KMS-11 (cell line): ENCODE results near the gene VARS2.
"Not testable (repeated sequence)": the region's sequence is repeated elsewhere in the genome, so short reads cannot be mapped to it uniquely, and the experiment has no call there.

Experiments
- H2AFZ ChIP-seq: fragments of 200-600 bp; sonication (generic); 2 replicates; pipeline ENCODE4 v1.6.1; 2016; ENCODE audit warnings: antibody characterized with exemption, mixed run types, low read depth
- H3K27ac ChIP-seq: fragments of 200-600 bp; sonication (generic); 2 replicates; pipeline ENCODE4 v1.6.1; 2016; ENCODE audit warnings: mild to moderate bottlenecking, mixed run types
- H3K27me3 ChIP-seq: fragments of 200-600 bp; sonication (generic); 2 replicates; pipeline ENCODE4 v1.6.1; 2017; ENCODE audit warnings: mild to moderate bottlenecking, low read depth, mixed run types, moderate library complexity; ENCODE audit not compliant: insufficient read depth
- H3K36me3 ChIP-seq: fragments of 200-600 bp; sonication (generic); 2 replicates; pipeline ENCODE4 v1.6.1; 2017; ENCODE audit warnings: mild to moderate bottlenecking, mixed run types; ENCODE audit not compliant: insufficient read depth
- H3K4me1 ChIP-seq: fragments of 200-600 bp; sonication (generic); 2 replicates; pipeline ENCODE4 v1.6.1; 2016; ENCODE audit warnings: mild to moderate bottlenecking, low read depth, mixed run types; ENCODE audit not compliant: poor library complexity, severe bottlenecking
- H3K4me2 ChIP-seq: fragments of 200-600 bp; sonication (generic); 2 replicates; pipeline ENCODE4 v1.7.0; 2016; ENCODE audit warnings: mild to moderate bottlenecking, mixed run types
- H3K4me3 ChIP-seq: fragments of 200-600 bp; sonication (generic); IDR thresholded peaks from 2 replicates; pipeline ENCODE4 v1.6.1; 2017; ENCODE audit warnings: low read depth, low read length, mixed read lengths; ENCODE audit not compliant: insufficient read depth
- H3K79me2 ChIP-seq: fragments of 200-600 bp; sonication (generic); 2 replicates; pipeline ENCODE4 v1.6.1; 2016; ENCODE audit warnings: low read depth, mixed run types; ENCODE audit not compliant: insufficient read depth
- H3K9ac ChIP-seq: fragments of 200-600 bp; sonication (generic); 2 replicates; pipeline ENCODE4 v1.6.1; 2016; ENCODE audit warnings: mild to moderate bottlenecking, mixed run types
- H4K20me1 ChIP-seq: fragments of 200-600 bp; sonication (generic); 2 replicates; pipeline ENCODE4 v1.6.1; 2016; ENCODE audit warnings: mild to moderate bottlenecking, mixed run types; ENCODE audit not compliant: insufficient read depth
- TF ChIP-seq, protein P1 (sequence below): fragments of 200-600 bp; sonication (generic); conservative IDR thresholded peaks from 2 replicates; pipeline ENCODE4 v1.6.1; 2017; ENCODE audit warnings: low read depth, mild to moderate bottlenecking, antibody characterized with exemption, low read length, moderate library complexity, mixed read lengths

VARS2 gene

GRCh38 chr6:30926644-30927043, 12.6 kb downstream of the VARS2 start:
- Histone ChIP-seq H3K27ac (no peak overlapping the region), H3K9ac (no peak overlapping the region), H3K27me3 (no peaks in the 10 kb centered on the region), H2AFZ (no peak overlapping the region), H3K36me3 (no peaks in the 10 kb centered on the region), H4K20me1 (no peaks in the 10 kb centered on the region), H3K79me2 (no peaks in the 10 kb centered on the region), H3K4me3 (no peak overlapping the region), H3K4me2 (no peak overlapping the region), H3K4me1 (no peaks in the 10 kb centered on the region)
- TF ChIP-seq, protein P1, sequence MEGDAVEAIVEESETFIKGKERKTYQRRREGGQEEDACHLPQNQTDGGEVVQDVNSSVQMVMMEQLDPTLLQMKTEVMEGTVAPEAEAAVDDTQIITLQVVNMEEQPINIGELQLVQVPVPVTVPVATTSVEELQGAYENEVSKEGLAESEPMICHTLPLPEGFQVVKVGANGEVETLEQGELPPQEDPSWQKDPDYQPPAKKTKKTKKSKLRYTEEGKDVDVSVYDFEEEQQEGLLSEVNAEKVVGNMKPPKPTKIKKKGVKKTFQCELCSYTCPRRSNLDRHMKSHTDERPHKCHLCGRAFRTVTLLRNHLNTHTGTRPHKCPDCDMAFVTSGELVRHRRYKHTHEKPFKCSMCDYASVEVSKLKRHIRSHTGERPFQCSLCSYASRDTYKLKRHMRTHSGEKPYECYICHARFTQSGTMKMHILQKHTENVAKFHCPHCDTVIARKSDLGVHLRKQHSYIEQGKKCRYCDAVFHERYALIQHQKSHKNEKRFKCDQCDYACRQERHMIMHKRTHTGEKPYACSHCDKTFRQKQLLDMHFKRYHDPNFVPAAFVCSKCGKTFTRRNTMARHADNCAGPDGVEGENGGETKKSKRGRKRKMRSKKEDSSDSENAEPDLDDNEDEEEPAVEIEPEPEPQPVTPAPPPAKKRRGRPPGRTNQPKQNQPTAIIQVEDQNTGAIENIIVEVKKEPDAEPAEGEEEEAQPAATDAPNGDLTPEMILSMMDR = no peak

- not testable (repeated sequence) for H3K9ac ChIP-seq, H3K79me2 ChIP-seq, H3K4me1 ChIP-seq, H3K27me3 ChIP-seq, H2AFZ ChIP-seq, H3K4me2 ChIP-seq, H3K4me3 ChIP-seq, H3K36me3 ChIP-seq, H3K27ac ChIP-seq, H4K20me1 ChIP-seq
These were observed 13.0 kb downstream of the VARS2 start for GRCh38 chr6:30927080-30927479.

GRCh38 chr6:30928677-30929076, 14.6 kb downstream of the VARS2 start:
- Histone ChIP-seq H3K36me3 (no peaks in the 10 kb centered on the region), H3K4me1 (no peaks in the 10 kb centered on the region)
- TF ChIP-seq, protein P1 = no peak

GRCh38 chr6:30930506-30930905, 16.5 kb downstream of the VARS2 start:
- TF ChIP-seq, protein P1 = no peak
- no peaks in the 10 kb centered on the region for H4K20me1 ChIP-seq
- no peaks in the 10 kb centered on the region for H3K4me1 ChIP-seq
- no peak overlapping the region for H3K27ac ChIP-seq
- H3K4me2 ChIP-seq = no peak overlapping the region
- H3K79me2 ChIP-seq = no peaks in the 10 kb centered on the region
- H2AFZ ChIP-seq = no peak overlapping the region
- H3K9ac ChIP-seq = no peak overlapping the region
- H3K27me3 ChIP-seq = no peaks in the 10 kb centered on the region
- no peak overlapping the region for H3K4me3 ChIP-seq
- no peaks in the 10 kb centered on the region for H3K36me3 ChIP-seq

More at GRCh38 chr6:30928677-30929076, 14.6 kb downstream of the VARS2 start:
- H3K4me3 ChIP-seq = no peak overlapping the region
- H3K27ac ChIP-seq = no peak overlapping the region
- no peaks in the 10 kb centered on the region for H3K27me3 ChIP-seq
- no peak overlapping the region for H3K4me2 ChIP-seq
- H4K20me1 ChIP-seq = no peaks in the 10 kb centered on the region
- H3K9ac ChIP-seq = no peak overlapping the region
- H3K79me2 ChIP-seq = no peaks in the 10 kb centered on the region
- no peak overlapping the region for H2AFZ ChIP-seq

DNA sequence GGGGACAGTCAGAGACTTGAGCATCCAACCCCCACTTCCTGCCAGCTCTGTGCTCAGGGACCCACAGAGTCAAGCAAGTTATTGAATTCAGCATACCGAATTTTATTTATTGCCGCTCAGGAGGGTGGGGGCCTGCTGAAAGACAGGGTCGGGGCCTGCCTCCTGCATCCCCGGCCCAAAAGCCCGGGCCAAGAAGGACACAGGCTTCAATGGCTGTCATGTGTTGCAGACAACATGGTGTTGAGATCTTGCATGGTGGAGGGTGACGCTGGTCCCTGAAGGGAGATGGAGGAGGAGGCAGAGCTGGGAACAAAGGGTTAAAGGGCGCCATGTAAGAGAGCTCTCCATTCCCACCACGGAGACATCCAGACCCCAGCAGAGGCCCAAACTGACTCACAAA, 17.2 kb downstream of the VARS2 start:
- H3K27ac ChIP-seq = no peak overlapping the region
- H3K79me2 ChIP-seq = no peaks in the 10 kb centered on the region
- no peaks in the 10 kb centered on the region for H3K36me3 ChIP-seq
- H3K9ac ChIP-seq = no peak overlapping the region
- no peaks in the 10 kb centered on the region for H3K4me1 ChIP-seq
- TF ChIP-seq, protein P1 = no peak
- no peaks in the 10 kb centered on the region for H4K20me1 ChIP-seq
- no peak overlapping the region for H3K4me2 ChIP-seq
- H3K4me3 ChIP-seq = no peak overlapping the region
- no peaks in the 10 kb centered on the region for H3K27me3 ChIP-seq
- H2AFZ ChIP-seq = no peak overlapping the region
